ENCODE measurements around the gene SPATA2. TPM values are rescaled to one million over a fixed set of nuclear protein-coding genes. Genes with fewer than 3 reads are reported as not detected.

Gene SPATA2
- total RNA-seq, 2 donors from 2014 or later, result 3.9 to 7.3 TPM

- no peak overlapping the region for H3K27ac ChIP-seq
- H3K4me1 ChIP-seq (ENCODE audit: control insufficient read depth in 1 of 2, low read depth in 2 of 2), result peaks cover 10 to 24% of the 10 kb centered on the region in 2 donors
- no peaks in the 10 kb centered on the region for H3K27me3 ChIP-seq (replicated peaks; ENCODE audit: insufficient read depth)
- TF ChIP-seq CTCF (IDR thresholded peaks at IDR 0.05), result no peak
- no peak for DNase-seq (ENCODE audit: low spot score)
- H3K36me3 ChIP-seq, result no peaks in the 10 kb centered on the region
- no peaks in the 10 kb centered on the region for H3K9me3 ChIP-seq
- no peak overlapping the region for H3K4me3 ChIP-seq
- ATAC-seq (ENCODE audit: insufficient number of reproducible peaks, low FRiP score, low read depth), result no peak
Measured at GRCh38 chr20:49892817-49893216, 22.5 kb downstream of the SPATA2 start.

- TF ChIP-seq CTCF (IDR thresholded peaks at IDR 0.05), result no peak
- no peak overlapping the region for H3K27ac ChIP-seq
Measured at GRCh38 chr20:49892260-49892659, 23.1 kb downstream of the SPATA2 start.

GRCh38 chr20:49891476-49892110 is 23.7 kb downstream of the SPATA2 start:
- no peak for TF ChIP-seq CTCF (IDR thresholded peaks at IDR 0.05)
- DNase-seq (ENCODE audit: low spot score) (no peak), ATAC-seq (ENCODE audit: insufficient number of reproducible peaks, low FRiP score, low read depth) (no peak)
- no peak overlapping the region for H3K27ac ChIP-seq
- H3K27me3 ChIP-seq (replicated peaks; ENCODE audit: insufficient read depth), result no peaks in the 10 kb centered on the region
- H3K4me1 ChIP-seq (ENCODE audit: control insufficient read depth in 1 of 2, low read depth in 2 of 2), result peaks cover 18 to 36% of the 10 kb centered on the region in 2 donors
- H3K36me3 ChIP-seq, result no peaks in the 10 kb centered on the region
- no peak overlapping the region for H3K4me3 ChIP-seq
- H3K9me3 ChIP-seq, result no peaks in the 10 kb centered on the region

More at GRCh38 chr20:49892260-49892659, 23.1 kb downstream of the SPATA2 start:
- Histone ChIP-seq H3K36me3 (no peaks in the 10 kb centered on the region), H3K9me3 (no peaks in the 10 kb centered on the region), H3K27me3 (replicated peaks; ENCODE audit: insufficient read depth) (no peaks in the 10 kb centered on the region), H3K4me3 (no peak overlapping the region), H3K4me1 (ENCODE audit: control insufficient read depth in 1 of 2, low read depth in 2 of 2) (peaks cover 13 to 30% of the 10 kb centered on the region in 2 donors)
- DNase-seq (ENCODE audit: low spot score), result no peak
- no peak for ATAC-seq (ENCODE audit: insufficient number of reproducible peaks, low FRiP score, low read depth)

- no peak overlapping the region for H3K27ac ChIP-seq
- H3K4me1 ChIP-seq (ENCODE audit: control insufficient read depth in 1 of 2, low read depth in 2 of 2), result peaks cover 19 to 40% of the 10 kb centered on the region in 2 donors
- no peak overlapping the region for H3K4me3 ChIP-seq
- H3K27me3 ChIP-seq (replicated peaks; ENCODE audit: insufficient read depth), result no peaks in the 10 kb centered on the region
- no peaks in the 10 kb centered on the region for H3K9me3 ChIP-seq
- DNase-seq (ENCODE audit: low spot score), result no peak
- no peak for ATAC-seq (ENCODE audit: insufficient number of reproducible peaks, low FRiP score, low read depth)
- no peaks in the 10 kb centered on the region for H3K36me3 ChIP-seq
- TF ChIP-seq CTCF (IDR thresholded peaks at IDR 0.05), result no peak
Measured at GRCh38 chr20:49890471-49891361, 24.6 kb downstream of the SPATA2 start.

GRCh38 chr20:49889935-49890333 is 25.4 kb downstream of the SPATA2 start:
- Histone ChIP-seq H3K36me3 (peaks cover 2% of the 10 kb centered on the region), H3K4me1 (ENCODE audit: control insufficient read depth in 1 of 2, low read depth in 2 of 2) (peaks cover 19 to 40% of the 10 kb centered on the region in 2 donors), H3K27me3 (replicated peaks; ENCODE audit: insufficient read depth) (no peaks in the 10 kb centered on the region), H3K4me3 (no peak overlapping the region), H3K27ac (no peak overlapping the region), H3K9me3 (no peaks in the 10 kb centered on the region)
- ATAC-seq (ENCODE audit: insufficient number of reproducible peaks, low FRiP score, low read depth) (no peak), DNase-seq (ENCODE audit: low spot score) (no peak)
- TF ChIP-seq CTCF (IDR thresholded peaks at IDR 0.05), result no peak
